HL-60 (cell line): Measurements from ENCODE around the gene PI4K2A.

Source experiments
- CTCF ChIP-seq: IDR thresholded peaks from one replicate; pipeline ENCODE4 v1.5.1; 2011; ENCODE audit warnings: low read length, control low read depth, inconsistent platforms; ENCODE audit not compliant: insufficient read depth
- POLR2AphosphoS5 ChIP-seq: IDR thresholded peaks from 2 replicates; pipeline ENCODE4 v1.6.1; 2012; ENCODE audit warnings: low read depth
- TF ChIP-seq, protein P1 (sequence below): IDR thresholded peaks from 2 replicates; pipeline ENCODE4 v1.6.1; 2012; ENCODE audit warnings: low read depth; ENCODE audit not compliant: insufficient replicate concordance

GRCh38 chr10:97686962-97687784, 46.7 kb downstream of the PI4K2A start, which contains the start of gene AVPI1:
- no peak for TF ChIP-seq CTCF
- TF ChIP-seq POLR2AphosphoS5, result peak; percentile 79
- TF ChIP-seq, protein P1, sequence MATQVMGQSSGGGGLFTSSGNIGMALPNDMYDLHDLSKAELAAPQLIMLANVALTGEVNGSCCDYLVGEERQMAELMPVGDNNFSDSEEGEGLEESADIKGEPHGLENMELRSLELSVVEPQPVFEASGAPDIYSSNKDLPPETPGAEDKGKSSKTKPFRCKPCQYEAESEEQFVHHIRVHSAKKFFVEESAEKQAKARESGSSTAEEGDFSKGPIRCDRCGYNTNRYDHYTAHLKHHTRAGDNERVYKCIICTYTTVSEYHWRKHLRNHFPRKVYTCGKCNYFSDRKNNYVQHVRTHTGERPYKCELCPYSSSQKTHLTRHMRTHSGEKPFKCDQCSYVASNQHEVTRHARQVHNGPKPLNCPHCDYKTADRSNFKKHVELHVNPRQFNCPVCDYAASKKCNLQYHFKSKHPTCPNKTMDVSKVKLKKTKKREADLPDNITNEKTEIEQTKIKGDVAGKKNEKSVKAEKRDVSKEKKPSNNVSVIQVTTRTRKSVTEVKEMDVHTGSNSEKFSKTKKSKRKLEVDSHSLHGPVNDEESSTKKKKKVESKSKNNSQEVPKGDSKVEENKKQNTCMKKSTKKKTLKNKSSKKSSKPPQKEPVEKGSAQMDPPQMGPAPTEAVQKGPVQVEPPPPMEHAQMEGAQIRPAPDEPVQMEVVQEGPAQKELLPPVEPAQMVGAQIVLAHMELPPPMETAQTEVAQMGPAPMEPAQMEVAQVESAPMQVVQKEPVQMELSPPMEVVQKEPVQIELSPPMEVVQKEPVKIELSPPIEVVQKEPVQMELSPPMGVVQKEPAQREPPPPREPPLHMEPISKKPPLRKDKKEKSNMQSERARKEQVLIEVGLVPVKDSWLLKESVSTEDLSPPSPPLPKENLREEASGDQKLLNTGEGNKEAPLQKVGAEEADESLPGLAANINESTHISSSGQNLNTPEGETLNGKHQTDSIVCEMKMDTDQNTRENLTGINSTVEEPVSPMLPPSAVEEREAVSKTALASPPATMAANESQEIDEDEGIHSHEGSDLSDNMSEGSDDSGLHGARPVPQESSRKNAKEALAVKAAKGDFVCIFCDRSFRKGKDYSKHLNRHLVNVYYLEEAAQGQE, result no peak
